K562 (cell line): ENCODE measurements around the gene ANO8. TPM values are rescaled to one million over a fixed set of nuclear protein-coding genes. Genes with fewer than 3 reads are reported as not detected.

Experiments
- ADNP ChIP-seq: fragments of 200-800 bp; sonication (Bioruptor generic); IDR thresholded peaks from 2 replicates; pipeline ENCODE4 v1.6.1; 2016; ENCODE audit warnings: missing genetic modification characterization, missing compliant biosample characterization
- BRD4 ChIP-seq: fragments of 200-600 bp; sonication (generic); IDR thresholded peaks from 2 replicates; pipeline ENCODE4 v1.6.1; 2017; ENCODE audit warnings: inconsistent platforms
- E4F1 ChIP-seq: fragments of 250-450 bp; sonication (Bioruptor Pico); IDR thresholded peaks from 2 replicates; pipeline ENCODE4 v1.5.0; 2021; ENCODE audit warnings: mild to moderate bottlenecking, borderline replicate concordance
- ELF2 ChIP-seq: fragments of 250-450 bp; sonication (Bioruptor Pico); IDR thresholded peaks from 2 replicates; pipeline ENCODE4 v1.5.0; 2021; ENCODE audit warnings: mild to moderate bottlenecking
- FOXM1 ChIP-seq, 2 experiments: fragments of 450-650 bp in 1 of 2; sonication (generic) in 1 of 2; formaldehyde crosslinking in 1 of 2; IDR thresholded peaks; 2 replicates each; pipeline versions ENCODE4 v1.6.1 to v1.9.0; 2017 to 2022; ENCODE audit warnings: low read depth in 2 of 2, mild to moderate bottlenecking in 2 of 2, missing genetic modification reagents in 1 of 2, moderate library complexity in 1 of 2
- KAT7 ChIP-seq: sonication (generic); formaldehyde crosslinking; IDR thresholded peaks from 2 replicates; pipeline ENCODE4 v1.8.0; 2022; ENCODE audit warnings: missing genetic modification reagents, mild to moderate bottlenecking, borderline replicate concordance
- MCM5 ChIP-seq: fragments of 450-650 bp; IDR thresholded peaks from 2 replicates; pipeline ENCODE4 v1.6.1; 2016; ENCODE audit warnings: low read depth
- MTA3 ChIP-seq: fragments of 450-650 bp; formaldehyde crosslinking; IDR thresholded peaks from 2 replicates; pipeline ENCODE4 v1.6.1; 2017; ENCODE audit warnings: mild to moderate bottlenecking, borderline replicate concordance
- MYC ChIP-seq, 2 experiments: fragments of 250-450 bp in 1 of 2; sonication (Bioruptor Pico) in 1 of 2; IDR thresholded peaks; 2 replicates each; pipeline versions ENCODE4 v1.5.1 to v1.6.1; 2012 to 2021; ENCODE audit warnings: low read depth in 2 of 2, borderline replicate concordance in 1 of 2, improper control_type of control experiment in 1 of 2, low read length in 1 of 2, mild to moderate bottlenecking in 1 of 2, moderate library complexity in 1 of 2
- NCOR1 ChIP-seq: fragments of 450-650 bp; IDR thresholded peaks from 2 replicates; pipeline ENCODE4 v1.6.1; 2016; ENCODE audit warnings: mild to moderate bottlenecking, moderate library complexity
- SIN3A ChIP-seq, 2 experiments: fragments of 150-350 bp in 1 of 2; IDR thresholded peaks; 2 replicates each; pipeline ENCODE4 v1.6.1; 2011 to 2016; ENCODE audit warnings: borderline replicate concordance in 2 of 2, low read depth in 2 of 2, low read length in 2 of 2, mild to moderate bottlenecking in 2 of 2, moderate library complexity in 2 of 2; ENCODE audit not compliant: control insufficient read depth in 1 of 2
- TRIM24 ChIP-seq, 2 experiments: fragments of 450-650 bp; IDR thresholded peaks; 2 replicates each; pipeline ENCODE4 v1.6.1; 2016
- ZC3H4 ChIP-seq: sonication (generic); formaldehyde crosslinking; IDR thresholded peaks from 2 replicates; pipeline ENCODE4 v1.9.0; 2021; ENCODE audit warnings: missing genetic modification reagents, borderline replicate concordance
- ZKSCAN8 ChIP-seq: fragments of 200-800 bp; sonication (Bioruptor generic); IDR thresholded peaks from 2 replicates; pipeline ENCODE4 v1.6.1; 2016; ENCODE audit warnings: missing genetic modification characterization, missing compliant biosample characterization
- ZNF24 ChIP-seq: fragments of 450-650 bp; IDR thresholded peaks from 2 replicates; pipeline ENCODE4 v1.6.1; 2016
- ZNF274 ChIP-seq: IDR thresholded peaks from 2 replicates; pipeline ENCODE4 v1.6.1; 2011; ENCODE audit warnings: low read depth, mild to moderate bottlenecking, low read length, moderate library complexity, borderline replicate concordance
- ZNF277 ChIP-seq: fragments of 250-450 bp; sonication (Bioruptor Pico); IDR thresholded peaks from 2 replicates; pipeline ENCODE4 v1.8.0; 2022; ENCODE audit warnings: inconsistent platforms, mild to moderate bottlenecking, moderate library complexity, borderline replicate concordance
- ZNF3 ChIP-seq: fragments of 250-450 bp; sonication (Bioruptor Pico); IDR thresholded peaks from 2 replicates; pipeline ENCODE4 v1.5.0; 2021; ENCODE audit warnings: mild to moderate bottlenecking, moderate library complexity
- ZNF408 ChIP-seq: fragments of 250-450 bp; sonication (Bioruptor Pico); IDR thresholded peaks from 2 replicates; pipeline ENCODE4 v1.4.0; 2020; ENCODE audit warnings: low read depth, mild to moderate bottlenecking, moderate library complexity
- polyA plus RNA-seq, 8 experiments: library from polyadenylated mRNA; depleted of rRNA in 4 of 8; stranded (reverse) in 5 of 8; unstranded in 3 of 8; fragments of >200 nt; fragmentation: Nextera tagmentation in 2 of 8; fragmentation: Illumina TruSeq in 1 of 8; extraction: Ambion mirVana in 2 of 8; extraction: Trizol in 1 of 8; gene quantifications; 2 replicates each; pipeline versions ENCODE4 v1.2.1 to v1.2.3, GENCODE V29; 2011 to 2014; ENCODE audit warnings: inconsistent platforms in 1 of 8, missing spikeins in 1 of 8
- total RNA-seq, 7 experiments: library from RNA; depleted of rRNA in 6 of 7; stranded (reverse); fragments of >200 nt in 6 of 7; fragmentation: Illumina TruSeq in 2 of 7; extraction: Trizol in 2 of 7; gene quantifications; 2 replicates each; pipeline versions ENCODE4 v1.2.1 to v1.2.3, GENCODE V29; 2011 to 2021; ENCODE audit warnings: low replicate concordance in 1 of 7

ANO8 gene
- total and polyA plus RNA-seq, 9 of the 15 experiments (the other 6 are each of a cell fraction or from before 2014, with no cell fraction given), result 0.07 to 7.6 (median 2.3) TPM; not detected in 1

GRCh38 chr19:17281391-17282304, 53.0 kb downstream of the ANO8 start, which contains the start of gene ANKLE1 (continued):
- TF ChIP-seq FOXM1 (IDR thresholded peaks at IDR 0.05; ENCODE audit: low read depth) (no peak), FOXM1 (CRISPR knock-in tag; IDR thresholded peaks at IDR 0.05; ENCODE audit: low read depth) (no peak), NCOR1 (no peak; the same call in 1 of the 2 replicates), ZKSCAN8 (CRISPR knock-in tag) (no peak), MYC (IDR thresholded peaks at IDR 0.05; ENCODE audit: low read depth, low read length) (peak; percentile 61; the same call in 1 of the 2 replicates), MYC (CRISPR knock-in tag; IDR thresholded peaks at IDR 0.05; ENCODE audit: borderline replicate concordance, low read depth) (no peak), ELF2 (CRISPR knock-in tag) (no peak), MTA3 (0 out of 2 replicates have a peak, but pooled peaks have one; percentile 34), SIN3A (IDR thresholded peaks at IDR 0.05; ENCODE audit: borderline replicate concordance in 2 of 2, control insufficient read depth in 1 of 2, low read depth in 2 of 2, low read length in 2 of 2) (no peak), ZNF3 (CRISPR knock-in tag) (no peak), ADNP (tag) (no peak), ZC3H4 (CRISPR knock-in tag) (no peak), ZNF24 (no peak), MCM5 (no peak), KAT7 (no peak), ZNF274 (no peak), ZNF408 (CRISPR knock-in tag) (no peak), E4F1 (CRISPR knock-in tag) (no peak), ZNF277 (CRISPR knock-in tag) (no peak), TRIM24 (IDR thresholded peaks at IDR 0.05) (no peak), BRD4 (no peak)
